Hippocampal formation (tissue), 2 donors: ENCODE data around the gene CEP57L1.
A peak's percentile ranks its signal among the peaks of the same experiment; 100 is the strongest.
"Not testable (repeated sequence)": the region's sequence is repeated elsewhere in the genome, so short reads cannot be mapped to it uniquely, and the experiment has no call there.

ENCODE experiments used
- DNase-seq, 2 donors: peaks; one replicate each; lab custom pipeline; 2025; lab: John Stamatoyannopoulos, UW

The CEP57L1 gene

GRCh38 chr6:109073344-109074132 is 21.8 kb upstream of the CEP57L1 start:
- DNase-seq = peak in 1 of 2 donors; percentile 77

- no peak for DNase-seq
These were observed 21.2 kb upstream of the CEP57L1 start for GRCh38 chr6:109074133-109074415.

- no peak for DNase-seq
These were observed 19.4 kb upstream of the CEP57L1 start for GRCh38 chr6:109075934-109076333.

GRCh38 chr6:109076377-109076776 is 18.9 kb upstream of the CEP57L1 start:
- no peak for DNase-seq

DNA sequence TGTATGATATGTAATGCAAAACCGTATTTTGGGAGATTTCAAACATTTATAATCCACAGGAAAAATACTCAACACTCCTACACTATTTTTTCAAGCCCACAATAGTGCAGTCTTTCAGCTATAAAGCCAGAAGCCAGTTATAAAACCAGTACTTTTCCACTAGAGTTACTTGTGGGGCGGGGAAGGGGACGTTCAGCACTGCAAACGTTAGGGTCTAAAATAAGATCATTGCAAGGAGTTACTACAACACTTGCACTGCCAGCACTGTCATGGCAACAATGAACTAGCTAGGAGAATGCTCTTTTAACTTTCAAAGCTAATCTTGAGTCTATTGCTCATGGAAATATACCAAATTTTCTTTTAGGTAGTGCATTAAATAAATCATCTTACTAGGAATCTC is 15.3 kb upstream of the CEP57L1 start:
- peak in 1 of 2 donors; percentile 58 for DNase-seq

GRCh38 chr6:109081026-109081425 is 14.3 kb upstream of the CEP57L1 start:
- DNase-seq = no peak

DNA sequence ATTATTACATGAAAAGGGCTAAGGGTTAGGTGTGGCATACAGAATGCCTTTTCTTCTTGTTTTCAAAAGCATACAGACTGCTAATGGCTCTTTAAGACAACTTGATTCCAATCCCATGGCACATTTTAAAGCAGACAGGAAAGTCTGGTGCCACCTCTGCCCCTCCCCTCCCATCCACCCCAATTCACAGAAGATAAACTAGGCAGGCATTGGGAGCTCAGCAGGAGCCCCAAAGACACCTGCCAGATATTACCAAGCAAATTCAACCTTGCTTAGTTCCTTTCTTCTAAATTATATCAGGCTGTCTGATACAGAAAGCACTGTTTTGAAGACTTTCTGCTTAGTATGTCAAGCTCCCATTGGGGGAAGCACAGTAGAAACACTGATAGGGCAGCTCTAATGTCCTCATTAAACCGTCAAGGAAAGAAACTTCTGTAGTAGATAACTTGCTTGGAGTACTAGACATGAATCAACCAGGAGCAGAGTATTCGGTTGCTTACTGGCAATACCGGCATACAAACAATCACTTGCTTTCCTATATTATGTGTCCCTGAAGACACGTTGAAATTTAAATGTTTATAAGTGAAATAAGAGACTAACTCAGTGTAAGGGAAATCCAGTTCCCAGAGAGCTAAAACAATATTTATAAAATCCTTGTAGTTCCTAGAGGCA is 13.7 kb upstream of the CEP57L1 start:
- no peak for DNase-seq

DNA sequence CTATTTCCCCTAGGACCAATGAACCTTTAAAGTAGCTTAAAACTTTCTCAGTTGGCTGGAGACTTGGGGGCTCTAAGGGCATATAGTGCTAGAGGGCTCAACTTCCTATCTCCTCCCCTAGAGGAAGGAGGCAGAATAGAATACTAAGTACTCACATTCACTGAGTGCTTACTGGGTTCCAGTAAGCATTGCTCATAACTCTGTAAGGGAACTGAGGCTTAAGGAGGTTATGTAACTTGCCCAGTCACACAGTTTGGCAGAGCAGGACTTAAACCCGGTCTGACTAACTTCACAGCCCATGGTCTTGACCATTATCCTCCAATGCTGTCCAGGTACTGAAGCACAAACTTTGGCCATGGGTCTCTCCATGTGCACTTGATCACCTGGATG is 13.1 kb upstream of the CEP57L1 start:
- DNase-seq = no peak

DNA sequence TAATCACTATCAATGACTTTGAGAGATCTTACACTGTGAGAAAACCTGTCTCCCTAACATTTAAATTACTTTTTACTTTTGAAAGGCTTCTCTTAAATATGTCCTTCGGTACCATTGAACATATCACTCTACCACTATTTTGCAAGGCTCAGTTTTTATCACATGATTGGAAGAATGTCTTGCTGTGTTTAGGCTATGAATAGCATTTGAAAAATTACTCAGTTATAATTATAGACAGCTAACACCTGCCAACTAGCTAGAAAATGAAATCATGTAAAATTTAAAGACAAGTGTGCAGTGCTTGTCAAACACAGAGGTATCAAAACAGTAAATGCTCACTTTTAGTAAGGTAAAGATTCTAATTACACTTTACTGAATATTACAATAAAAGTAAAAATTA is 11.7 kb upstream of the CEP57L1 start:
- no peak for DNase-seq

GRCh38 chr6:109084146-109084545 is 11.2 kb upstream of the CEP57L1 start:
- DNase-seq = not testable (repeated sequence)

- no peak for DNase-seq
These were observed 7.5 kb upstream of the CEP57L1 start for GRCh38 chr6:109087661-109088264.

DNA sequence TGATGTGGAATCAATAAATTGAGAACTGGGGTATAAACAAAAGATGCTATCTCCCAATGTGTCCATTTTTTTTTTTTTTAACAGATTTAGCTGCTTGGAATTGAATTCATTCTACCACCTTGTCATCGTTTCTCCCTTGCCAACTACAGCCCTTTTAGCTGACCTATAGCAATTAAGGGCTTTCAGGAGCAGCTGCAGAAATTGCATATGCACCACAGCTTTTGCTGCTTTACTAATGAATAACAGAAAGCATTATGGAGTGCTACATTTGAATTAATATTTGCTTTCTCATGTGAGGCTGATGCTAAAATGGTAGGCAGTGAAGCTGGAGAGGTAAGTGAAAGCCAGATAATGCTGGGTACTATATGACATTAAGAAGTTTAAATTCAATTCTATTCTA is 6.3 kb upstream of the CEP57L1 start:
- DNase-seq = no peak

GRCh38 chr6:109091314-109092024 is 3.8 kb upstream of the CEP57L1 start:
- no peak for DNase-seq

- DNase-seq = no peak
These were observed 3.2 kb upstream of the CEP57L1 start for GRCh38 chr6:109092074-109092473.

- DNase-seq = no peak
These were observed 1.4 kb upstream of the CEP57L1 start for GRCh38 chr6:109093732-109094415.

GRCh38 chr6:109094416-109095035 is 781 bp upstream of the CEP57L1 start, which contains the start of gene SESN1:
SESN1 (minus strand) TSS chr6:109094846; CDS start chr6:109094073, 773 bp downstream.
- DNase-seq = peak; percentile 89

- DNase-seq = no peak
These were observed 453 bp downstream of the CEP57L1 start for GRCh38 chr6:109095835-109096084.

- DNase-seq = no peak
These were observed 901 bp downstream of the CEP57L1 start for GRCh38 chr6:109096208-109096607.

DNA sequence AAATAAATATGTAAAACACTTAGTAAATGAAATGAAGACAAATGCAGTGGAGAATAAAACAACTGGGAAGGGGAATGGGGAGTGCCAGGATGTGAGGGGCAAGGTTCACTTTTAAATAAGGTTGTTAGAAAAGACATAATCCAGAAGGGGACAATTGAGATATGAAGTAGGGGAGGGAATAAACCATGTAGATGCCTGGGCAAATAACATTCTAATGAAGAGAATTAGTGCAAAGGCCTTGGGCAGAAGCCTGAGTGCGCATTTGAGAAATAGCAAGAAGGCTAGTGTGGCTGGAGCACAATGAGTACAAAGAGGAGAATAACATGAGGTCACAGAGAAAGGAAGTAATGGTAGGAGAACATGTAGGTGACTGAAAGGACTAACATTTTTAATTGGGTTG is 2.4 kb downstream of the CEP57L1 start:
- no peak for DNase-seq

DNA sequence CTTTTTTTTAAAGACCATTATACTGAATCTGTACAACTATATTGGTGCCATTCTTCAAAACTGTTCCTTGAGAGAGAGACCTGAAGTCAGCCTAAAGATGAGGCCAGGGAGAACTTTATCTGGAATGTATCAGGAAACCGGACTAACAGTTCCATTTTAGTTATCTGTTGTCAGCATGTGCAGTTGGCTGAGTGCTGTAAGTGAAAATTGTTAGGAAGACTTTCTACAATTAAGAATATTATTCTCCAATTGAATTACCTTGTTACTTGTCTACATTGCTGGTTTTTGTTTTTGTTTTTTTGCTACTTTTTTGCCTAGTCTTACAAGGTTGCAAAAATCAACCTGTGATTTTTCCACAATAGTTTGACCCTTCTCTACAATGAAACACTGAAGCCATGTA is 7.5 kb downstream of the CEP57L1 start:
- DNase-seq = no peak

DNA sequence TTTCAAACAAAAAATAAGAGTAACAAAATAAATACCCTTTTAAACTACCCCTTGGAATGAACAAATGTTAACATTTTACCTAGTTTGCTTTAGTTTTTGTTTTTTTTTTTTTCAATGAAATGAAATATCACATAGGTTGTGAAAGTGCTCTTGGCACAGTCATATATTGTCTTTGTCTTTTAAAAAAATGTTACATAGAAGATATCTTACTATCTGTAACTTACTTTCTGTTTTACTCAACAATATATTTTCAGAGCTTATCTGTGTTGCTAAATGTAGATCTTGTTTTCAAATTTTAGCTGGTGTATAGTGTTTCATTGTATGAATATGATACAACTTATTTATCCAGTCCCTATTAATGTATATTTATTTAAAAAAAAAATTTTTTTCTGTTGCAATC is 8.6 kb downstream of the CEP57L1 start:
- DNase-seq = no peak

GRCh38 chr6:109104512-109104911 is 9.2 kb downstream of the CEP57L1 start:
- DNase-seq = no peak
